ENCODE results near the gene EYA3. TPM values are rescaled to one million over a fixed set of nuclear protein-coding genes. Genes with fewer than 3 reads are reported as not detected.

Gene EYA3
- total RNA-seq, 1 donor from 2014 or later = 22.1 TPM

- Mint-ChIP-seq H3K9me3 (ENCODE audit: unreplicated experiment) (peaks cover 9% of the 10 kb centered on the region), H3K27me3 (ENCODE audit: low read depth, unreplicated experiment) (peaks cover 4% of the 10 kb centered on the region), H3K27ac (ENCODE audit: unreplicated experiment) (no peak overlapping the region), H3K36me3 (ENCODE audit: low read depth, unreplicated experiment) (no peaks in the 10 kb centered on the region), H3K4me3 (ENCODE audit: unreplicated experiment) (no peak overlapping the region), H3K4me1 (ENCODE audit: low read depth, unreplicated experiment) (peaks cover 5% of the 10 kb centered on the region)
- H3K36me3 ChIP-seq (ENCODE audit: insufficient read depth, low read length) = no peaks in the 10 kb centered on the region
- no peak overlapping the region for H3K4me3 ChIP-seq (ENCODE audit: insufficient read depth, low read depth, low read length)
- H3K4me2 ChIP-seq (ENCODE audit: low read length) = no peak overlapping the region
- no peak for TF ChIP-seq EZH2 (IDR thresholded peaks at IDR 0.05; ENCODE audit: insufficient read depth, low read length)
- TF ChIP-seq CTCF (IDR thresholded peaks at IDR 0.05; ENCODE audit: insufficient read depth, low read depth, low read length) = no peak
- H3K79me2 ChIP-seq (ENCODE audit: insufficient read depth, low read length) = no peaks in the 10 kb centered on the region
- no peaks in the 10 kb centered on the region for H3K4me1 ChIP-seq (ENCODE audit: insufficient read depth, low read length)
- FAIRE-seq = no peak
- H3K27ac ChIP-seq (ENCODE audit: low read depth, low read length) = no peak overlapping the region
- H3K9me3 ChIP-seq (ENCODE audit: insufficient read depth, low read depth, low read length) = no peaks in the 10 kb centered on the region
- H2AFZ ChIP-seq (ENCODE audit: low read depth, low read length) = no peak overlapping the region
- no peaks in the 10 kb centered on the region for H3K27me3 ChIP-seq (ENCODE audit: insufficient read depth, low read length)
- no peaks in the 10 kb centered on the region for H4K20me1 ChIP-seq (ENCODE audit: insufficient read depth, low read length)
- H3K9ac ChIP-seq (ENCODE audit: low read length) = no peak overlapping the region
- no peak for DNase-seq (ENCODE audit: low read depth)
Observed at GRCh38 chr1:28134651-28135207, 46.3 kb upstream of the EYA3 start.

- TF ChIP-seq EZH2 (IDR thresholded peaks at IDR 0.05; ENCODE audit: insufficient read depth, low read length) (no peak), CTCF (IDR thresholded peaks at IDR 0.05; ENCODE audit: insufficient read depth, low read depth, low read length) (no peak)
- no peak overlapping the region for H3K4me3 Mint-ChIP-seq (ENCODE audit: unreplicated experiment)
Observed at GRCh38 chr1:28132171-28133167, 44.1 kb upstream of the EYA3 start.

More at GRCh38 chr1:28132171-28133167, 44.1 kb upstream of the EYA3 start:
- DNase-seq (ENCODE audit: low read depth) (no peak), FAIRE-seq (no peak)
- Histone ChIP-seq H3K9ac (ENCODE audit: low read length) (no peak overlapping the region), H3K4me2 (ENCODE audit: low read length) (no peak overlapping the region), H3K4me1 (ENCODE audit: insufficient read depth, low read length) (peaks cover 7% of the 10 kb centered on the region), H3K79me2 (ENCODE audit: insufficient read depth, low read length) (no peaks in the 10 kb centered on the region), H2AFZ (ENCODE audit: low read depth, low read length) (no peak overlapping the region), H4K20me1 (ENCODE audit: insufficient read depth, low read length) (no peaks in the 10 kb centered on the region), H3K9me3 (ENCODE audit: insufficient read depth, low read depth, low read length) (no peaks in the 10 kb centered on the region), H3K36me3 (ENCODE audit: insufficient read depth, low read length) (no peaks in the 10 kb centered on the region), H3K27ac (ENCODE audit: low read depth, low read length) (no peak overlapping the region), H3K4me3 (ENCODE audit: insufficient read depth, low read depth, low read length) (no peak overlapping the region), H3K27me3 (ENCODE audit: insufficient read depth, low read length) (no peaks in the 10 kb centered on the region)
- Mint-ChIP-seq H3K9me3 (ENCODE audit: unreplicated experiment) (peaks cover 7% of the 10 kb centered on the region), H3K4me1 (ENCODE audit: low read depth, unreplicated experiment) (peaks cover 9% of the 10 kb centered on the region), H3K36me3 (ENCODE audit: low read depth, unreplicated experiment) (no peaks in the 10 kb centered on the region), H3K27me3 (ENCODE audit: low read depth, unreplicated experiment) (peaks cover 5% of the 10 kb centered on the region), H3K27ac (ENCODE audit: unreplicated experiment) (no peak overlapping the region)
